IPS-NIHi7 (cell line): ENCODE results near the gene GJC2.

Experiments
- DNase-seq: peaks from one replicate; pipeline ENCODE4 v3.0.0; 2012; ENCODE audit warnings: mixed read lengths; ENCODE audit errors: extremely low spot score

GJC2 gene

GRCh38 chr1:228158151-228159007 is 8.6 kb downstream of the GJC2 start:
- no peak for DNase-seq

GRCh38 chr1:228159008-228159665 is 9.4 kb downstream of the GJC2 start:
- DNase-seq: no peak

GRCh38 chr1:228160201-228160761 is 10.6 kb downstream of the GJC2 start:
- DNase-seq: no peak

GRCh38 chr1:228161362-228161761 is 11.6 kb downstream of the GJC2 start:
- DNase-seq: no peak

GRCh38 chr1:228161866-228162265 is 12.1 kb downstream of the GJC2 start:
- DNase-seq: no peak

GRCh38 chr1:228162286-228163006 is 12.7 kb downstream of the GJC2 start:
- no peak for DNase-seq

GRCh38 chr1:228163007-228163753 is 13.4 kb downstream of the GJC2 start:
- DNase-seq: no peak

GRCh38 chr1:228163776-228164519 is 14.2 kb downstream of the GJC2 start:
- DNase-seq: no peak

- DNase-seq: no peak
These were observed 15.0 kb downstream of the GJC2 start for GRCh38 chr1:228164561-228165371.

GRCh38 chr1:228165372-228166169 is 15.8 kb downstream of the GJC2 start, which contains the start of gene IBA57:
IBA57 (plus strand) TSS chr1:228165804; CDS start chr1:228165817, 13 bp downstream.
- peak; percentile 98 for DNase-seq

GRCh38 chr1:228166170-228166936 is 16.6 kb downstream of the GJC2 start:
- DNase-seq: peak; percentile 57

GRCh38 chr1:228168563-228169270 is 19.0 kb downstream of the GJC2 start:
- DNase-seq: no peak

- DNase-seq: no peak
These were observed 19.6 kb downstream of the GJC2 start for GRCh38 chr1:228169345-228169744.

GRCh38 chr1:228170666-228171065 is 20.9 kb downstream of the GJC2 start:
- no peak for DNase-seq

- DNase-seq: no peak
These were observed 21.6 kb downstream of the GJC2 start for GRCh38 chr1:228171221-228171891.

- DNase-seq: no peak
These were observed 23.1 kb downstream of the GJC2 start for GRCh38 chr1:228172591-228173527.
